ENCODE measurements around the gene JAZF1. TPM values are rescaled to one million over a fixed set of nuclear protein-coding genes. Genes with fewer than 3 reads are reported as not detected.

Gene JAZF1
- total RNA-seq, 4 donors from 2014 or later = 27.8 to 36.5 (median 30.5) TPM

DNA sequence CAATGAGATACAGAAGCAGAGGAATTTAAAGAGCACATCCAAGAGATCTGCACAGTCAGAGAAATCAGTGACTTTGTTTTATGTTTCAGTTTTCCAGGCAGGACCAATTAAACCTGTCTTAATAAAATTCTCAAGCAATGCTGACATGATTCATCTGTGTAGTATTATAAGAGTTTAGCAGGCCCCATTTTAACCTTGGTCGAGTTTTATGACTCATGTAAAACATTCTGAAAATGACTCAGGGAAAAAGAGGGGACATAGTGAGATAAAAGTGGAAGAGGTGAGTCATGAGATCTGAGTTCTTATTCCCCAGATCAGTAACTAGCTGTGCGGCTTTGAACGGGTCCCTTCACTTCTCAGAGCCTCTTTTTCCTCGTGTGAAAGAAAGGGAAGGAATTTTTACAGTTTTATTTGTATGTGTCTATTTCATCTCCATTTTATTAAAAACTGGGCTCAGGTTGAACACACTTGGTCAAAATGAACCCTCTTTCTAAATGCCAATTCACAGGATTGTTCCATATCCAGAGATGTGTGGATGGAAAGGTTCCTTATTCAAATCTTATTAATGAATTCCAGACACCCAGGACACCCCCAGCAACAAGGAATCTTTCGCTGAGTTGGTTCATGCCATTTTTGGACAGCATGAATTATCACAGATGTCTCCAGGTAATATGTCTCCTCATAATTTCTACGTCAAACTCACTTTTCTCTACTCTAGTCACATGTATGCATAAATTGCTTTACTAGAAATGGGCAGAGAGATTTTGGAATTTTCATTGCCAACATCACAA is 143.2 kb downstream of the JAZF1 start:
- TF ChIP-seq, protein P1, sequence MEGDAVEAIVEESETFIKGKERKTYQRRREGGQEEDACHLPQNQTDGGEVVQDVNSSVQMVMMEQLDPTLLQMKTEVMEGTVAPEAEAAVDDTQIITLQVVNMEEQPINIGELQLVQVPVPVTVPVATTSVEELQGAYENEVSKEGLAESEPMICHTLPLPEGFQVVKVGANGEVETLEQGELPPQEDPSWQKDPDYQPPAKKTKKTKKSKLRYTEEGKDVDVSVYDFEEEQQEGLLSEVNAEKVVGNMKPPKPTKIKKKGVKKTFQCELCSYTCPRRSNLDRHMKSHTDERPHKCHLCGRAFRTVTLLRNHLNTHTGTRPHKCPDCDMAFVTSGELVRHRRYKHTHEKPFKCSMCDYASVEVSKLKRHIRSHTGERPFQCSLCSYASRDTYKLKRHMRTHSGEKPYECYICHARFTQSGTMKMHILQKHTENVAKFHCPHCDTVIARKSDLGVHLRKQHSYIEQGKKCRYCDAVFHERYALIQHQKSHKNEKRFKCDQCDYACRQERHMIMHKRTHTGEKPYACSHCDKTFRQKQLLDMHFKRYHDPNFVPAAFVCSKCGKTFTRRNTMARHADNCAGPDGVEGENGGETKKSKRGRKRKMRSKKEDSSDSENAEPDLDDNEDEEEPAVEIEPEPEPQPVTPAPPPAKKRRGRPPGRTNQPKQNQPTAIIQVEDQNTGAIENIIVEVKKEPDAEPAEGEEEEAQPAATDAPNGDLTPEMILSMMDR (IDR thresholded peaks at IDR 0.05) = no peak
- TF ChIP-seq POLR2AphosphoS5 (IDR thresholded peaks at IDR 0.05) = peak; percentile 86
- peak; percentile 93 for ATAC-seq
- H3K27me3 ChIP-seq = no peaks in the 10 kb centered on the region
- WGBS, 2 donors (ENCODE audit: low coverage in 1 of 2) = 34 to 38% methylated on average over 5 to 6 of the region's 6 CpGs
- H3K4me3 ChIP-seq = no peak overlapping the region
- no peaks in the 10 kb centered on the region for H3K36me3 ChIP-seq
- peaks cover 16 to 65% (median 17%) of the 10 kb centered on the region in 3 donors for H3K4me1 ChIP-seq
- H3K9me3 ChIP-seq = no peaks in the 10 kb centered on the region
- H3K27ac ChIP-seq = peak overlapping the region; percentile 70 to 85 (median 77)

DNA sequence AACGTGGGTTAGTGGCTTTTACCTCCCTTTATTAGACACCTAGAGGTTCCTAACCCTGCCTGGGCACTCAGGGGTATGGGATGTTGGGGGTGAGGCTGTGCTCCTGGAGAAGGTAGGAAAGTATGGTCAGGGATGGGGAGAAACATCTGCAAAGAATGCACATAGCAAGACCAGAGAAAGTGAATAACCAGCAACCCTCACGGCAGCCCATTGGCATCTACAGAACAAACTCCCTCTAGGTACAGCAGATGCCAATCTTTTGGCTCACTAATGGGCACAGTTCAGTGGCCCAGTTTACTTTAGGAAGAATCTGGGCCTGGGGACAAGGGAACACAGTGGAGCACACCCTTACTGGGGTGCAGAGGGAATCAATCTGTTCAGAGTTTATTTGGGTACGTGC is 143.9 kb downstream of the JAZF1 start:
- Histone ChIP-seq H3K4me3 (no peak overlapping the region), H3K4me1 (peaks cover 16 to 72% (median 17%) of the 10 kb centered on the region in 3 donors), H3K36me3 (no peaks in the 10 kb centered on the region), H3K27ac (peak overlapping the region; percentile 70 to 85 (median 77)), H3K27me3 (no peaks in the 10 kb centered on the region), H3K9me3 (no peaks in the 10 kb centered on the region)
- no peak for TF ChIP-seq POLR2A (IDR thresholded peaks at IDR 0.05)
- TF ChIP-seq, protein P1 (IDR thresholded peaks at IDR 0.05) = no peak
- no peak for TF ChIP-seq POLR2AphosphoS5 (IDR thresholded peaks at IDR 0.05)
- TF ChIP-seq EP300 (IDR thresholded peaks at IDR 0.05) = no peak
- ATAC-seq = peak; percentile 3
- WGBS, 2 donors (ENCODE audit: low coverage in 1 of 2) = 22 to 44% methylated on average over 1 to 2 of the region's 3 CpGs

DNA sequence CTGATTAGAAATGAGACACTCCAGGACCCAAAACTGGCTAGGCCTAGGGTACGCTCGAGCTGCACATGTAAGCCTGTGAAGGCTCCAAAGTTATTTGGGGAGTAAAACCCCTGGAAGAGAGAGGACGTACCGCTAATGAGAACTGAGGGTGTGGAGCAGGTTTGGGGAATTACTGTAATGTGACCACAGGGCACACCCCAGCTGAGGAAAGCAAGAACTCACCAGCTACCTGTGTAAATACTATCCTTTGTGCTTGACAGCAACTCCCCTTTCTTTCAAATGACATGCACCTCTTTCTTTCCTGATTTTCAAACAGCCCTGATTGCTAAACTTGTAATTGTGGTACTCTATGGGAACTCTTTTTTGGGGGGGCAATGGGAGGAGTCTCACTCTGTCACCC is 147.2 kb downstream of the JAZF1 start:
- Histone ChIP-seq H3K4me1 (peaks cover 15 to 83% (median 17%) of the 10 kb centered on the region in 3 donors), H3K27me3 (no peaks in the 10 kb centered on the region), H3K9me3 (no peaks in the 10 kb centered on the region), H3K27ac (no peak overlapping the region), H3K36me3 (no peaks in the 10 kb centered on the region), H3K4me3 (no peak overlapping the region)
- ATAC-seq = no peak
- WGBS, 2 donors (ENCODE audit: low coverage in 1 of 2) = 90 to 97% methylated on average over 4 of the region's 4 CpGs
- no peak for TF ChIP-seq POLR2A (IDR thresholded peaks at IDR 0.05)
- no peak for TF ChIP-seq POLR2AphosphoS5 (IDR thresholded peaks at IDR 0.05)
- no peak for TF ChIP-seq EP300 (IDR thresholded peaks at IDR 0.05)
- TF ChIP-seq, protein P1 (IDR thresholded peaks at IDR 0.05) = no peak

DNA sequence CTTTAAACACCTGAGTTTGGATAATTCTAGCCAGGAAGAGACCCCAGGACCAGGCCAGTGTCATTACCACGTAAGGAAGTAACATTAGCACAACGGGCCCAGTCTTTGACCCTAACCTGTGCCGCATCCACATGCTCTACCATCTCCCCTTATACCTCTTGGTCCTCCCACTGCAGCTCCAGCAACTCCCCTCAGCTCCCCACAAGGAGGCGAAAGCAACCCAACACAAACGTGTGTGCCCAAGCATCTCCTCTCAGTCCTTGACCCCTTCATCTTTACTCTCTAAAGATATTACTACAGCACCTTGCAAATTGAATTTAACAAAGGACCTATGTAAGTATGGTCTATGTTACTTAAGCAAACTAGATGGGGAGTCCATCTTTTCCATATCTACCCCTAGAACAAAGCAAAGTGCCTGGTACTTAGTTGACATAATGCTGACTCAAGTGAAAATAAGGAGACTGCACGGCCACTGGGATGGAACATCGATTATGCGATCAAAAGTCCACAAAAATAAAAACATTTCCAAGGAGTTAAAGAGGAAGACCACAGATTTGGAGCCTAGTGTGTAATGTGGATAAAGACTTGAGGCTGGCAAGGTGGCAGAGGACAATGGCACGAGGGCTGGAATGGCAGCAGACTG is 147.7 kb downstream of the JAZF1 start:
- TF ChIP-seq POLR2AphosphoS5 (IDR thresholded peaks at IDR 0.05) (no peak), EP300 (IDR thresholded peaks at IDR 0.05) (no peak), POLR2A (IDR thresholded peaks at IDR 0.05) (no peak)
- TF ChIP-seq, protein P1 (IDR thresholded peaks at IDR 0.05) = no peak
- Histone ChIP-seq H3K36me3 (no peaks in the 10 kb centered on the region), H3K4me1 (peaks cover 11 to 77% (median 16%) of the 10 kb centered on the region in 3 donors), H3K4me3 (no peak overlapping the region), H3K27ac (no peak overlapping the region), H3K27me3 (no peaks in the 10 kb centered on the region), H3K9me3 (no peaks in the 10 kb centered on the region)
- 81 to 97% methylated on average over 4 to 9 of the region's 9 CpGs for whole genome bisulfite sequencing, 2 donors (ENCODE audit: low coverage in 1 of 2)
- no peak for ATAC-seq

Measured in gastroesophageal sphincter (tissue), 4 donors.